Neural crest cell (in vitro differentiated cells): Measurements from ENCODE around the gene JUND. TPM values are rescaled to one million over a fixed set of nuclear protein-coding genes. Genes with fewer than 3 reads are reported as not detected.

Source experiments
- DNase-seq: peaks from one replicate; pipeline ENCODE4 v3.0.0; 2021; ENCODE audit warnings: low read depth, mixed read lengths, low spot score
- H3K27ac Mint-ChIP-seq: one replicate; pipeline ENCODE4 v1.8.0; 2021; ENCODE audit warnings: mild to moderate bottlenecking, mixed read lengths; ENCODE audit not compliant: unreplicated experiment
- H3K27me3 Mint-ChIP-seq: 2 replicates; pipeline ENCODE4 v1.8.0; 2021; ENCODE audit warnings: low read depth, mild to moderate bottlenecking, mixed read lengths
- H3K36me3 Mint-ChIP-seq: 2 replicates; pipeline ENCODE4 v1.8.0; 2021; ENCODE audit warnings: low read depth, mild to moderate bottlenecking, mixed read lengths
- H3K4me1 Mint-ChIP-seq: 2 replicates; pipeline ENCODE4 v1.8.0; 2021; ENCODE audit warnings: mixed read lengths
- H3K4me3 Mint-ChIP-seq: one replicate; pipeline ENCODE4 v1.8.0; 2021; ENCODE audit warnings: mild to moderate bottlenecking, mixed read lengths
- H3K9me3 Mint-ChIP-seq: 2 replicates; pipeline ENCODE4 v1.8.0; 2021; ENCODE audit warnings: mixed read lengths
- CTCF ChIP-seq: fragments of 200-600 bp; sonication (generic); conservative IDR thresholded peaks from 2 replicates; pipeline ENCODE4 v1.5.0; 2021; ENCODE audit warnings: antibody characterized with exemption, mild to moderate bottlenecking
- microRNA-seq: library from miRNA; unstranded; fragments of <30 nt; microRNA quantifications from one replicate; pipeline ENCODE4, GENCODE V29; 2020
- total RNA-seq: library from RNA; stranded (reverse); gene quantifications from 2 replicates; pipeline ENCODE4 v1.2.1, GENCODE V29; 2021

JUND gene
- total RNA-seq, 1 donor from 2014 or later = 85.1 TPM

DNA sequence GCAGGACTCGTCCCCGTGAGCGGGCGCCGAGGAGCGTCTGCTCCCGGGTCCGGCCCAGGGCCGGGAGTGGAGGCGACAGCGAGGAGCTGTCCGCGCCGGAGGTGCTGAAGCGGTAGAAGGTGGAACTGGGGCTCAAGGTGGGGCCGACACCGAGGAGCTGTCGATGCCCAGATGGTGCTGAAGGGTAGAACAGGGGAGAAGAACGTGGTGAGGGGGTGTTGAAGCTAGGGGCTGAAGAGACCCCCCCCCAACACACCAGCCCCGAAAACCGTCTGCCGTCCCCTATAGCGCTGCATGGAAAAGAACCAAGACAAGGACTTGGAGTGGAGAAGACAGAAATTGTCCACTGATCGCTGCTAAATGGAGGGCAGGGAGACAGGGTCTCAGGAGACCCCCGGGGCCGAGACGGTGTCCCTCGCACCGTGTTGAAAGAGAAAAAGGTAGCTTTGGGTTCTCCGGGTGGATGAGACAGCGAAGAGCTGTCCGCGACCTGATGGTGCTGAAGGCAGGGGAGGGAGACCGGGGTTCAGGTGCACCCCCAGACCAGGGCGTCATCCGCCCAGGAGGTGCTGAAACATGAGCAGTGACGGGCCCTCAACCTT lies 48.1 kb downstream of the JUND start:
- peak; percentile 77 for DNase-seq
- TF ChIP-seq CTCF = no peak
- H3K4me3 Mint-ChIP-seq = no peak overlapping the region
- H3K36me3 Mint-ChIP-seq = no peaks in the 10 kb centered on the region
- H3K4me1 Mint-ChIP-seq = peaks cover 6% of the 10 kb centered on the region
- H3K9me3 Mint-ChIP-seq = no peaks in the 10 kb centered on the region
- H3K27ac Mint-ChIP-seq = no peak overlapping the region
- peaks cover 75% of the 10 kb centered on the region for H3K27me3 Mint-ChIP-seq

GRCh38 chr19:18232540-18233223 lies 48.7 kb downstream of the JUND start:
- peaks cover 6% of the 10 kb centered on the region for H3K4me1 Mint-ChIP-seq
- no peaks in the 10 kb centered on the region for H3K9me3 Mint-ChIP-seq
- no peaks in the 10 kb centered on the region for H3K36me3 Mint-ChIP-seq
- TF ChIP-seq CTCF = peak; percentile 43
- peak overlapping the region; percentile 57 for H3K4me3 Mint-ChIP-seq
- DNase-seq = no peak
- H3K27me3 Mint-ChIP-seq = peaks cover 81% of the 10 kb centered on the region
- no peak overlapping the region for H3K27ac Mint-ChIP-seq

DNA sequence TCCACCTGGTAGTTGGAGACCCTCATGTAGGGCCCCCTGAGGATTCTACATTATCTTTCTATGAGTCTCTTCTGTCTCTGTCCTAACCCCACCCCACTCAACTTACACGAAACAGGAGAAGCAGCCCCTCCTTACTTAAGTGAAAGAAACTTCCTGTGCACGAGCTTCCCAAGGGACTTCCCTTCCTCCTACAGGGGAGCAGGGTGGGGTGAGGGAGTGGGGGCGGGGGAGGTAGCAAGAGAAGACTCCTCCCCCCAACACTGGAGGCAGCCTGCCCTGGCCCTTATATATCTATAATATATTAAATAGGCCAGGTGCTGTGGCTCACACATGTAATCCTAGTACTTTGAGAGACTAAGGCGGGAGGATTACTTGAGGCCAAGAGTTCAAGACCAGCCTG lies 49.6 kb downstream of the JUND start:
- H3K27me3 Mint-ChIP-seq = peaks cover 85% of the 10 kb centered on the region
- H3K27ac Mint-ChIP-seq = no peak overlapping the region
- H3K9me3 Mint-ChIP-seq = no peaks in the 10 kb centered on the region
- no peak for DNase-seq
- no peak for TF ChIP-seq CTCF
- H3K36me3 Mint-ChIP-seq = no peaks in the 10 kb centered on the region
- peaks cover 6% of the 10 kb centered on the region for H3K4me1 Mint-ChIP-seq
- H3K4me3 Mint-ChIP-seq = no peak overlapping the region

DNA sequence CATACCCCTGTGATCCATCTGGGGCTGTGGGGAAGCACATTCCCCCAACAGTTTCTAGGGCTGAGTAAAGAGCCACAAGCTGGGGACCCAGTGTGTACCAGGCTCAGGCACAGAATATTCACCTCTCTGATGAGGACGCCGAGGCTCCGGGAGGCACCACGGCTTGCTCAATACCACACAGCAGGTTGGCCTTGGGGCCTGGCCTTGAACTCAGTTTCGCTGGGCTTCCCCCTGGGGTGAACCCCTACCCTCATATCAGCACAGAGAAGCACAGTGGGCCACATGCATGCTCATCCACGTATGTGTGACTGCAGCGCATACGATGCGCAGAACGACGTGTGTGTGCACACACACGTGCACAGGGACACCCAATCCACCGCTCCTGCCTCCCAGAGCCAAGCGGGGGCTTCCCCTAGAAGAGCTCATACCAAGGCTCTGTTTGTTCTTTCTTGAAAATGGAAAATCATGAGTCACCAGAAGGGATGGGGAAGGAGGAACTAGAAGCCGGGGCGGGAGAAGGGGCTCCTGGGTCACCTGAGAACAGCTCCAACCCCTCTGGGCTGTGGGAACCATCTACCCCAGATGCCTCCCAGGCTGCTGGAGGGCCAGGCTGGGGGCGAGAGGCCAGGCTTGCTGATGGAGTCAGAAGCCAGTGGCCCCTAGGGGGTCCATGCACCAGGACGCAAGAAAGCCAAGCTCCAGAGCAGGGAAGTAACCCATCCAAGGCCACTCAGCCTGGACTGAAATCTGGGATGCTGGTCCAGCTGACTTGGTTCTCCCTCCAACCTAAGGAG lies 50.3 kb downstream of the JUND start:
- Mint-ChIP-seq H3K4me3 (no peak overlapping the region), H3K9me3 (no peaks in the 10 kb centered on the region), H3K27ac (no peak overlapping the region), H3K36me3 (no peaks in the 10 kb centered on the region), H3K4me1 (peaks cover 6% of the 10 kb centered on the region), H3K27me3 (peaks cover 83% of the 10 kb centered on the region)
- DNase-seq = no peak
- TF ChIP-seq CTCF = no peak

DNA sequence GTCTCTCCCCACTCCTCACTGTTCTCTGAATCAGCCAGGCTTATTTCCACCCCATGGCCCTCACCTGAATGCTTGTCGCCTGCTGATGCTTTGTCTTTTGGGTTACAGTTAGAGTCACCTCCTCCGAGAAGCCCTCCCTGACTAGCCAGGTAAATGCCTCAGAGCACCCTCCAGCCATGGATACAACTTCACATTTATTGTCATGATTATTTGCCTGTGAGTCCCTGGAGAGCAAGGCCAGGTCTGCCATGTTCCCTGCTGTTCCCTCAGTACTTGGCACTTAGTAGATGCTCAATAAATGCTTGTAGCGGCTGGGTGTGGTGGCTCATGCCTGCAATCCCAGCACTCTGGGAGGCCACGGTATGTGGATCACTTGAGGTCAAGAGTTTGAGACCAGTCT lies 51.5 kb downstream of the JUND start:
- Mint-ChIP-seq H3K4me1 (peaks cover 6% of the 10 kb centered on the region), H3K27me3 (peaks cover 83% of the 10 kb centered on the region), H3K36me3 (no peaks in the 10 kb centered on the region)

More for the DNA sequence above, 51.5 kb downstream of the JUND start:
- H3K27ac Mint-ChIP-seq = no peak overlapping the region
- H3K9me3 Mint-ChIP-seq = no peaks in the 10 kb centered on the region
- no peak for DNase-seq
- no peak for TF ChIP-seq CTCF
- no peak overlapping the region for H3K4me3 Mint-ChIP-seq

Small RNAs within 50 kb of the gene (microRNA-seq; reads per million reads assigned to microRNA genes)
- gene MIR3188 = 24.3 reads per million, percentile 38 among the genes with 10 or more reads in this experiment

Other genes with a start within 250 kb of the JUND start
- gene IL12RB1, start 194.7 kb downstream of the JUND start, total RNA-seq = not detected in 2 replicates
- gene MAST3, start 183.8 kb downstream of the JUND start, total RNA-seq = 12.6 and 13.4 TPM in 2 replicates
- gene PIK3R2, start 128.5 kb downstream of the JUND start, total RNA-seq = 72.5 and 74.8 TPM in 2 replicates
- not detected in 2 replicates for gene IFI30, start 107.8 kb downstream of the JUND start, total RNA-seq
- 16.9 and 17.2 TPM in 2 replicates for gene MPV17L2, start 88.4 kb downstream of the JUND start, total RNA-seq
- gene RAB3A, start 77.6 kb downstream of the JUND start, total RNA-seq = 9.2 and 9.9 TPM in 2 replicates
- gene PDE4C, start 55.2 kb downstream of the JUND start, total RNA-seq = 0.09 and 0.25 TPM in 2 replicates
- gene IQCN, start 7.2 kb downstream of the JUND start, total RNA-seq = 2.2 and 2.5 TPM in 2 replicates
- 283 and 292 TPM in 2 replicates for gene LSM4, start 41.5 kb upstream of the JUND start, total RNA-seq
- 5.2 and 8.3 TPM in 2 replicates for gene PGPEP1, start 59.0 kb upstream of the JUND start, total RNA-seq
- 1.2 TPM in 2 replicates for gene GDF15, start 104.5 kb upstream of the JUND start, total RNA-seq
- not detected in 2 replicates for gene LRRC25, start 116.0 kb upstream of the JUND start, total RNA-seq
- gene SSBP4, start 137.8 kb upstream of the JUND start, total RNA-seq = 68.0 and 71.8 TPM in 2 replicates
- 251 and 254 TPM in 2 replicates for gene ISYNA1, start 156.5 kb upstream of the JUND start, total RNA-seq
- 11.1 and 14.2 TPM in 2 replicates for gene ELL, start 240.4 kb upstream of the JUND start, total RNA-seq